GM18526 (cell line): ENCODE results near the gene ITGAE.

Source experiments
- POLR2A ChIP-seq: IDR thresholded peaks from 3 replicates; pipeline ENCODE4 v1.6.1; 2011; ENCODE audit not compliant: insufficient read length; ENCODE audit errors: extremely low read depth

Gene ITGAE

GRCh38 chr17:3777366-3778120 is 23.4 kb downstream of the ITGAE start:
- no peak for TF ChIP-seq POLR2A

- TF ChIP-seq POLR2A: no peak
These were observed 27.0 kb downstream of the ITGAE start for GRCh38 chr17:3773966-3774365.

GRCh38 chr17:3773511-3773910 is 27.5 kb downstream of the ITGAE start:
- TF ChIP-seq POLR2A: no peak

- no peak for TF ChIP-seq POLR2A
These were observed 28.2 kb downstream of the ITGAE start for GRCh38 chr17:3772764-3773163.

- TF ChIP-seq POLR2A: no peak
These were observed 29.8 kb downstream of the ITGAE start for GRCh38 chr17:3771140-3771539.

- no peak for TF ChIP-seq POLR2A
These were observed 30.5 kb downstream of the ITGAE start for GRCh38 chr17:3770466-3770865.

GRCh38 chr17:3768769-3769168 is 32.2 kb downstream of the ITGAE start:
- no peak for TF ChIP-seq POLR2A

- no peak for TF ChIP-seq POLR2A
These were observed 32.6 kb downstream of the ITGAE start for GRCh38 chr17:3768341-3768740.

GRCh38 chr17:3766779-3767178 is 34.2 kb downstream of the ITGAE start:
- TF ChIP-seq POLR2A: no peak

GRCh38 chr17:3765981-3766380 is 35.0 kb downstream of the ITGAE start:
- TF ChIP-seq POLR2A: no peak

GRCh38 chr17:3763777-3764170 is 37.2 kb downstream of the ITGAE start:
- no peak for TF ChIP-seq POLR2A

- no peak for TF ChIP-seq POLR2A
These were observed 37.8 kb downstream of the ITGAE start for GRCh38 chr17:3762922-3763776.

GRCh38 chr17:3761918-3762380 is 39.0 kb downstream of the ITGAE start:
- no peak for TF ChIP-seq POLR2A

- TF ChIP-seq POLR2A: no peak
These were observed 39.7 kb downstream of the ITGAE start for GRCh38 chr17:3761036-3761917.

GRCh38 chr17:3759597-3760216 is 41.3 kb downstream of the ITGAE start:
- TF ChIP-seq POLR2A: no peak
